H54 (cell line): ENCODE measurements around the gene SLF2.

Experiments
- DNase-seq: peaks from one replicate; pipeline ENCODE4 v3.0.0; 2011; ENCODE audit warnings: low spot score, mixed read lengths; ENCODE audit not compliant: insufficient read length
- FAIRE-seq: peaks from 3 replicates; lab custom pipeline; 2011; peaks lifted over from hg19 to GRCh38; lab: Jason Lieb, UNC
- POLR2A ChIP-seq: IDR thresholded peaks from 2 replicates; pipeline ENCODE4 v1.6.1; 2011; ENCODE audit warnings: low read depth, mild to moderate bottlenecking, low read length

SLF2 gene, protein sequence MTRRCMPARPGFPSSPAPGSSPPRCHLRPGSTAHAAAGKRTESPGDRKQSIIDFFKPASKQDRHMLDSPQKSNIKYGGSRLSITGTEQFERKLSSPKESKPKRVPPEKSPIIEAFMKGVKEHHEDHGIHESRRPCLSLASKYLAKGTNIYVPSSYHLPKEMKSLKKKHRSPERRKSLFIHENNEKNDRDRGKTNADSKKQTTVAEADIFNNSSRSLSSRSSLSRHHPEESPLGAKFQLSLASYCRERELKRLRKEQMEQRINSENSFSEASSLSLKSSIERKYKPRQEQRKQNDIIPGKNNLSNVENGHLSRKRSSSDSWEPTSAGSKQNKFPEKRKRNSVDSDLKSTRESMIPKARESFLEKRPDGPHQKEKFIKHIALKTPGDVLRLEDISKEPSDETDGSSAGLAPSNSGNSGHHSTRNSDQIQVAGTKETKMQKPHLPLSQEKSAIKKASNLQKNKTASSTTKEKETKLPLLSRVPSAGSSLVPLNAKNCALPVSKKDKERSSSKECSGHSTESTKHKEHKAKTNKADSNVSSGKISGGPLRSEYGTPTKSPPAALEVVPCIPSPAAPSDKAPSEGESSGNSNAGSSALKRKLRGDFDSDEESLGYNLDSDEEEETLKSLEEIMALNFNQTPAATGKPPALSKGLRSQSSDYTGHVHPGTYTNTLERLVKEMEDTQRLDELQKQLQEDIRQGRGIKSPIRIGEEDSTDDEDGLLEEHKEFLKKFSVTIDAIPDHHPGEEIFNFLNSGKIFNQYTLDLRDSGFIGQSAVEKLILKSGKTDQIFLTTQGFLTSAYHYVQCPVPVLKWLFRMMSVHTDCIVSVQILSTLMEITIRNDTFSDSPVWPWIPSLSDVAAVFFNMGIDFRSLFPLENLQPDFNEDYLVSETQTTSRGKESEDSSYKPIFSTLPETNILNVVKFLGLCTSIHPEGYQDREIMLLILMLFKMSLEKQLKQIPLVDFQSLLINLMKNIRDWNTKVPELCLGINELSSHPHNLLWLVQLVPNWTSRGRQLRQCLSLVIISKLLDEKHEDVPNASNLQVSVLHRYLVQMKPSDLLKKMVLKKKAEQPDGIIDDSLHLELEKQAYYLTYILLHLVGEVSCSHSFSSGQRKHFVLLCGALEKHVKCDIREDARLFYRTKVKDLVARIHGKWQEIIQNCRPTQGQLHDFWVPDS

DNA sequence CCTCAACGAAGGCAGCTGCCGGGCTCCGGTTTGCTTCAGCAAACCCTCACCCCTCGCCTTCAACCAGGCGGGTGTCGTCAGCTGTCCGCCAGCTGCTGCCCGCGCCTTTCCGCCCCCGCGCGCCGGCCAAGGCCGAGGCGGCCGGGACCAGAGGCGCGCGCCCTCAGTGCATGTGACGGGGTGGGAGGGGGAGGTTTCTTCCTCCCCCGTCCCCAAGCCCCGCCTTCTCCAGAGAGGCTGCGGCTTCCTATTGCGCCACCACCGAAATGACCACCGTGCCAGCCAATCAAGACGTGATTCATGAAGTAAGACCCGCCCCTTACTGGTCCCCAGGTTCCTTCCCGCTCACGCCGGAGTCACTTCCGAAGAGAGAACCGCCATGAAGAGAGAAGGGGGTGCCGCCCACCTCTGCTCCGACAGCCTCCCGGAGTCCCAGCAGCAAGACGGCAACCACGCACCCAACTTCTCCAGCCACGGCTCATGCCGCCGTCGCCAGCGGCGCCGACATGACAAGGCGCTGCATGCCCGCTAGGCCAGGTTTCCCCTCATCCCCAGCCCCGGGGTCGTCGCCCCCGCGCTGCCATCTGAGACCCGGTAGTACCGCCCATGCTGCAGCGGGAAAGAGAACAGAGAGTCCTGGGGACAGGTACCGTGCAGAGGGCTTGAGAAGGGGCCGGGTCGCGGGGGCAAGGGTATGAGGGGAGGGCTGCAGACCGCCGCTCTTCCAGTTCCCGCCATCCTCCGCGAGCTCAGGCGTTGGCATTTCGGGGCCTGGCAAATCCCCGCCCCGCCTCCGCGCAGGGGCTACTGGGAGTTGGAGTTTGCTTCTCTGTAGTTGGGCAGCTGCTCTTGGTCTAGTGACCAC, at the start of gene SLF2:
TSS of gene SLF2 (plus strand) at position 359 of the 865 bp plus-strand sequence. CDS start at position 507, 148 bp downstream.
- peak; percentile 71 for TF ChIP-seq POLR2A
- FAIRE-seq: peak; percentile 90
- peak; percentile 84 for DNase-seq

DNA sequence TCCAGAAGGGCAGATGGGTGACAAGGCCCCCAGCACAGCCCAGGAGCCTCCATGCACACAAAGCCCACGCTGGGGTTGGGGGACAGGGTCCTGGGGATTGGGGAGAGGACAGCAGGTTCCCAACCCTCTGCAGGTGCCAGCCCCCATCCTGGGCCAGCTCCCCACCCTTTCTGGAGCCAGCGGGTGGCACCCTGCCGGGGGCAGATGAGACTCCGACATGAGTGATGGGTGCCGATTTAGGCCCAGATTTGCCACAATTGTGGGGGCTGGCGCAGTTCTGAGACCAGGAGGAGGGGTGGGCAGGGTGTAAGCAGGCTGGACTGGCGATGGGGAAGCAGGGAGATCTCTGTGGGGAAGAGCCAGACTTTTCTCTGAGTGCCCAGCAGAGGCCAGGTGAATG, 49.3 kb upstream of the SLF2 start:
- DNase-seq (no peak), FAIRE-seq (no peak)
- TF ChIP-seq POLR2A: no peak

DNA sequence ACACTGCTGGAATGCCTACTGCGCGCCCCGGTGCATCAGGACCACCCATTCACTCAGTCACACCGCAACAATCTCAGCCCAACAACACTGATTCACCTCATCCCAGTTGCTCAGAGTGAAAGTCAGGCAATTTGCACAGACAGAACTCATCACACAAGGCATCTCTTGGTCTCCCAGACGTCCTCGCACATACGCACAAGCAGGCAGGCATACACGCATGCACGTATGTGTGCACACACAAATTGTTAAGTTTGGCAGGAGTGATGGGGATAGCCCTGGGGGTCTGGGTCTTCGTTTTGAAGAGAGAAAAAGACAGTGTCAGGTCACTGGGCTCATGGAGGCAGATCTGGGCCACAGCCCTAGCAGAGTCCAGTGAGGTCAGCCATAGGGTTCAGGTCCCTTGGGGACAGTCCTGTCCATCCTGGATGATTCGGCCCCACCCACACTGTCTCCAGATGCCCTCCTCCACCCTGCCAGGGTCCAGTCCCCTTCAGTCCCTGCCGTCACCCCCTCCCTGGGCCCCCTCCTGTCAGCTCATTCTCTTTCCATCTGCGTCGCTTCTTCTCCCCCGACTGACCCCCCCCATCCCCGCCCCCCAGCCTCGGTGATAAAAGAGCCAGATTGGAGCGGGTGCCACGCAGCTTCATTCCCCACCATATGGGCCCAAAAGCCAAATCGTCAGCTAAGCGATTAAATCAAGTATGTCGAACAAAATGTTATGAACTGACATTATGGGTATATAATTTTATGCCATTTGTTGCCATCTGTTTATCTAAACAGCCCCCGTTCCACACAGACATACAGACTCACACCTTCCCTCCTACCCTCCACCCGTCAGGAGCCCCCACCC, 48.5 kb upstream of the SLF2 start:
- TF ChIP-seq POLR2A: no peak
- FAIRE-seq (no peak), DNase-seq (no peak)

DNA sequence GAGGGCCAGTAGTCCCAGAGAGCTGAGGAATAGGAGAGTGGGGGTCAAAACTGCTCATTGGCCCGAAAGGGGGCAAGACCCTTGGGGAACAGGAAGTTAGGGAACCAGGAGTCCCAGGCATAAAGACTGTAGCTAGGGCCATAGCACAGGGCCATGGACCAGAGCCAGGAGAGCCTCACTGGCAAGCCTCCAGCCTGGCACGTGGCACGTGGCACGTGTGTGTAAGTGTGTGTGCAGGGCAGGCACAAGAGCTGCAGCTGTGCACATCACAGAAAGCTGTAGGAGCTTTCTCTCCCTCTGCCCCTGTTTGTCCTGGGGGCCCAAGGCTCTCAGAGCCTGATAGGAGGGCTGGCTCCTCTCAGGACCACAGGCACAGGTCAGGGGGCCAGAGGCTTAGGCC, 47.8 kb upstream of the SLF2 start:
- no peak for TF ChIP-seq POLR2A
- DNase-seq: no peak

DNA sequence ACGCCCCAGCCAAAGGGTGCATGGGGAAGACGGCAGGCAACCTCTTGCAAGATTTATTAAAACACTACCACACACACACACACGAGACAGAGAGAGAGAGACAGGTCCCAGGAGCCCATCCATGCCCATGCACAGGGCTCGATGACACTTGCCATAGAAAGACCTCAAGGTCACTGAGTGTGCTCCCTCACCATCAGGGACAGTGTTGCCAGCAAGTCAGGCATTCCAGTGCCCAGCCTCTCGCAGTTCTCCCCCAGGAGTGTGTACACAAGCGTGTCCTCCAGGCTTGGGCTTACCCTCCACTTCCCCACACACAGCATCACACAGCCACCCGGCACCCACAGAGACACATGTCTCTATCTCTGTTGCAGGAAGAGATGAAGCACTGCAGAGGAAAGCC, 46.8 kb upstream of the SLF2 start:
- no peak for FAIRE-seq
- TF ChIP-seq POLR2A: no peak
- DNase-seq: no peak

More for the DNA sequence above, 47.8 kb upstream of the SLF2 start:
- no peak for FAIRE-seq

DNA sequence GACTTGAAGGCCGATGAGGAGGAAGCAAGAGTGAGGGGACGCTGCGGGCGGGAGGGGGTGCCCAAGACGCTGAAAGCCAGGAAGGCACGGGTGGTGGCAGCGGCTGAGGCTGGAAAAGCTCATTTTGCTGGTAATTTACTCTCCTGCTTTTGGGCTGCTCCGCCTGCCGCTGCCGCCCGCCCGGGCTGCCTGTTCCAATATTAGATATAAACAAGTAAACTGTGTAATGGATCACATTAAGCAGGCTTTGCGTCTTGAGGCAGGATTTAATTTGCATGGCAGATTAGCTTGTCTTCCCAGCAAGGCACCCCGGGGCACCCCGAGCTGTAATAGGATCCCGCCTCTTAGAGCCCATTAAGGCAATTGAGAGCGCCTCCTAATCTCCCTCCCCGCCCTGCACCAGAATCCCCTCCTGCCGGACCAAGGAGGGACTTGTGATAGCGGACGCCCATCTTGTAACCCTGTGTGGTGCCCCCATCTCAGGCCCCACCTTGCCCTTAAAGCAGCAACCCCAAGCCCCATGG, 46.1 kb upstream of the SLF2 start:
- DNase-seq (no peak), FAIRE-seq (no peak)
- no peak for TF ChIP-seq POLR2A

DNA sequence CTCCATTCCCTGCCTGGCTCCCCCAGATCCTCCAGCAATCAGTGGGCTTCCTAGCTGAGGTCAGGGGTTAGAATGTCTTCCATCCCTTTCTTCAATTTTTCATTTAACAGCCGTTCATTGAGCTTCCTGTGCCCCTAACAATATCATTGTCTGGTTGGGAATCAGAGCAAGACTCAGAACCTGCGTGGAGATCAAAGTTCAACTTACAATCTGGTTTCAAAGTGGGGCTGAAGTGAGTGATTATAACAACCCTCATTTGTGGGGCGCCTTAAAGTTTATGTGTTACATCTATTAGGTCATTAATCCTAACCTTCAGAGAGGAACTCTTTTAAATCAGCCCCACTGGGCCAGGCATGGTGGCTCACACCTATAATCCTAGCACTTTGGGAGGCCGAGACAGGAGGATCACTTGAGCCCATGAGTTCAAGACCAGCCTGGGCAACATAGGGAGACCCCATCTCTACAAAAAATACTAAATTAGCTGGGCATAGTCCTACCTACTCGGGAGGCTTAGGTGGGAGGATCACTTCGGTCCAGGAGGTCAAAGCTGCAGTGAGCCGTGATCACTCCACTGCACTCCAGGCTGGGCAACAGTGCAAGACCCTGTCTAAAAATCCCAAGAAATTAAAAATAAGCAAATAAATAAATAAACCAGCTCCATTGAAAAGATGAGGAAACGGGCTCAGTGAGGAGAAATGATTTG, 45.4 kb upstream of the SLF2 start:
- FAIRE-seq (no peak), DNase-seq (no peak)
- TF ChIP-seq POLR2A: no peak

DNA sequence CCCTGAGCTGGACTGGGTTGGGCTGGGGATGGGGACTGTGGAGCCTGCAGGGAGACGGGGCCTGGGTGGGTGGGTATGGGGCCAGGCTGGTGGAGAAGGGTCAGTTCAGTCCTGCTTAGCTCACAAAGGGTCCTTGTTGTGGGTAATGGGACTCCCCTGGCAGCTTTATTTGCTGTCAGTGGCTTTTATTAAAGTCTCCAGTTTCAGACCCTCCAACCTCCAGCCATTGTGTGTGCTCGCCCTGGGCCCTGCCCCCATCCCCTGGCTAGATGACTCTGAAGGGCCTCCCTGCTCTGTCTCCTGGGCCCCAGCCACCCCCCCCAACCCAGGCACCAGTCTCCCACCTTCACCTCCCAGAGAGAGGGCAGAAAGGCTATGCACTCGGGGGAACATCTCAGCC, 44.4 kb upstream of the SLF2 start:
- DNase-seq (no peak), FAIRE-seq (no peak)
- TF ChIP-seq POLR2A: no peak

DNA sequence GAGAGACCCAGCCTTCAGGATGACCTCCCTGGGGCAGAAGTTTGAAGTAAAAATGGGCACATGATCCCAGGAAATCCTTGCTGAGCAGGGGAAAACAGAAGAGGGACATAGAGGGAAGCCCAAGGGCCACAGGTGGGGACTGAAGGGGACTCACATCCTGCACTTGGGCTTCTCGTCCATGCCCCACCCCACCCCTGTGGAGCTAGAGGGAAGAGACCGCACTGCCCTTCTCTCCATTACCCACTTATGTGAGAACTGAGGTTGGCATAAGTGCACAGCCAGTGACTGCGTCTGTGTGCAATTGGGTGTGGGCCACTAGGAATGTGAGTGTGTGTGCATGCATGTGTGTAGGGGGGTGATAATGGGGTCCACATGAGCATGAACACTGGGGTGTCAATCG, 43.4 kb upstream of the SLF2 start:
- DNase-seq (no peak), FAIRE-seq (no peak)
- no peak for TF ChIP-seq POLR2A

DNA sequence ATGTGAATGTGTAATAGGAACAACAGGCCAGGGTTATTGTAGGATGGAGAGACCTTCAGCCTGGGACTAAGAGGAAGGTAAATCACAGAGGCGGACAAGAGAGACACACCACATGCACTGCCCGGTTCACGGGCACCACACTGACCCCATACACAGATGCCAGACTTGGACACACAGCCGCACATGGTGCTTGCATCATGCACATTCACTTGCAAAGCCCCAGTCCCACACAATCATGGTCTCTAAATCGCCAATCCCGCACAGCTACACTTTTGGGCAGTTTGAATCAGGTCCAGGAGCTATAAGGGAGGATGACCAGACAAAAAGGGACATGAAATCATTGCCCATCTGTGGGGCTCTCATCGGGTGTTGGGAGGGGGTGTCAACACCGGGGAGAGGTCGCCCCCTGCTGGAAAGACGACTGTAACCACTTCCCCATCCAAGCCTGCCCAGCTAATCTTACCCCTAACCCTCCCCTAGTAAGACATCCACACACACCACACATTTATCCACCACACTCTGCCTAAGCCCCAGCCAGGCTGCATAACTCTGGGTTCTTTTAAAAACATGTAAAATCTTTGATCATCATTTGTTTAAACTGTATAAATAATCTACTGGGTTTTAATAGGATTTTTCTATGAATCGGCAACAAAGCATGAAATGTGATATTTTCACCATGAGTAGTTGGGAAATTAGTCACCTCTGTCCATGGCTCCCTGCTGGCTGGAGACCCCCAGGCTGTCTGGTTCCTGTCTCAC, 40.5 kb upstream of the SLF2 start:
- TF ChIP-seq POLR2A: no peak; the same call in 1 of the 2 replicates
- DNase-seq (peak; percentile 54), FAIRE-seq (no peak)
